ENCODE results near the gene PARK7.
A peak's percentile ranks its signal among the peaks of the same experiment; 100 is the strongest.
"Not testable (repeated sequence)": the region's sequence is repeated elsewhere in the genome, so short reads cannot be mapped to it uniquely, and the experiment has no call there.

Gene PARK7

GRCh38 chr1:7961216-7962013 lies at the start of gene PARK7:
PARK7 (plus strand) TSS chr1:7961711; CDS start chr1:7962786, 1,075 bp downstream.
- peak; percentile 93 to 95 for ATAC-seq

GRCh38 chr1:7912145-7912544 lies 49.4 kb upstream of the PARK7 start:
- peak; percentile 30 to 39 for ATAC-seq

GRCh38 chr1:7912743-7913557 lies 48.6 kb upstream of the PARK7 start:
- peak; percentile 44 to 60 for ATAC-seq

GRCh38 chr1:7915826-7916500 lies 45.5 kb upstream of the PARK7 start:
- peak; percentile 41 to 43 for ATAC-seq

- no peak for ATAC-seq
Observed at GRCh38 chr1:7916501-7916830, 45.0 kb upstream of the PARK7 start.

- ATAC-seq: not testable (repeated sequence)
Observed at GRCh38 chr1:7917971-7918370, 43.5 kb upstream of the PARK7 start.

- no peak for ATAC-seq
Observed at GRCh38 chr1:7919880-7920279, 41.6 kb upstream of the PARK7 start.

DNA sequence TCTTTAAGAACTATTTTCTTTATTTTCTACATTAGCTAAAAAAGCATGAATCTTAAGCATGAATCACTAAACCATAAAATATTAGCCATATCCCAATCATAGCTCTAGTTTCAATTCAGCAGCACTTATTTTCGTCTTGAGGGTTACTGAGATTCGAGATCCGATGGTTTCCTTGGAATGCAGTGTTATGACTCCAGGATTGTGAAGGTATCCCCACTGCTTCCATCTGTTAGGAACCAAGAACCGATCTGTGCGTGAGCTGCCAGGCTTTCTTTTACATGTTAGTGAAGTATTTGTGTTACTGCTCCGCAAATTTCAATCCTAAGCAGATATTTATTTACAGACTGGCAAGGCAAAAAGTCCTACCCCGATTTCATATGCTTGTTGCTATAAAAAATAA lies 39.7 kb upstream of the PARK7 start:
- no peak for ATAC-seq

DNA sequence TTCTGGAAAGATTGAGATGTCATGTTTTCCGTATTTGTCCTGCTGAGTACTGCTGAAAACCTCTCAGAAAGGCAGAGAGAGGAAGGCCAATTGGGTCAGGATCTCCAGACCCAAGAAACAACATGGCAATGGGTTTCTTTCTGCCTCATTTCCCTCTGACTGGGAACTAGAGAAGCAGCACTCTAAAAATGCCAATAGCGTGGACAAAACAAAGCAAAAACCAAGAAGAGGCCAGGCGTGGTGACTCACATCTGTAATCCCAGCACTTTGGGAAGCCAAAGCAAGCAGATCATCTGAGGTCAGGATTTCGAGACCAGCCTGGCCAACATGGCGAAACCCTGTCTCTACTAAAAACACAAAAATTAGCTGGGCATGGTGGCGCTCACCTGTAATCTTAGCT lies 39.2 kb upstream of the PARK7 start:
- ATAC-seq: no peak

- ATAC-seq: not testable (repeated sequence)
Observed at GRCh38 chr1:7927061-7927460, 34.5 kb upstream of the PARK7 start.

DNA sequence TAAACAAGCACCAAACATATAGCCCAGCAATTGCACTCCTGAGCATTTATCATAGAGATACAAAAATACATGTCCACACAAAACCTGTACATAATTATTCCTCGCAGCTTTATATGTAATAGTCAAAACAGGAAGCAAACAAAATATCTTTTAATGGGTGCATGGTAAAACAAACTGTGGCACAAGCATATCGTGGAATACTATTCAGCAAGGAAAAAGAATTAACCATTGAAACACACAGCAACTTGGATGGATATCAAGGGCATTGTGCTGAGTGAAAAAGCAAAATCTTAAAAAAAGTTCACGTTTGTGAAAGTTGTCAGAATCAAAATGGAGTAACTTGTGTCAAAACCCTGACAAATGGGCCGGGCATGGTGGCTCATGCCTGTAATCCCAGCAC lies 33.3 kb upstream of the PARK7 start:
- ATAC-seq: no peak

GRCh38 chr1:7929637-7930036 lies 31.9 kb upstream of the PARK7 start:
- peak in 1 of 2 donors; percentile 5 for ATAC-seq

DNA sequence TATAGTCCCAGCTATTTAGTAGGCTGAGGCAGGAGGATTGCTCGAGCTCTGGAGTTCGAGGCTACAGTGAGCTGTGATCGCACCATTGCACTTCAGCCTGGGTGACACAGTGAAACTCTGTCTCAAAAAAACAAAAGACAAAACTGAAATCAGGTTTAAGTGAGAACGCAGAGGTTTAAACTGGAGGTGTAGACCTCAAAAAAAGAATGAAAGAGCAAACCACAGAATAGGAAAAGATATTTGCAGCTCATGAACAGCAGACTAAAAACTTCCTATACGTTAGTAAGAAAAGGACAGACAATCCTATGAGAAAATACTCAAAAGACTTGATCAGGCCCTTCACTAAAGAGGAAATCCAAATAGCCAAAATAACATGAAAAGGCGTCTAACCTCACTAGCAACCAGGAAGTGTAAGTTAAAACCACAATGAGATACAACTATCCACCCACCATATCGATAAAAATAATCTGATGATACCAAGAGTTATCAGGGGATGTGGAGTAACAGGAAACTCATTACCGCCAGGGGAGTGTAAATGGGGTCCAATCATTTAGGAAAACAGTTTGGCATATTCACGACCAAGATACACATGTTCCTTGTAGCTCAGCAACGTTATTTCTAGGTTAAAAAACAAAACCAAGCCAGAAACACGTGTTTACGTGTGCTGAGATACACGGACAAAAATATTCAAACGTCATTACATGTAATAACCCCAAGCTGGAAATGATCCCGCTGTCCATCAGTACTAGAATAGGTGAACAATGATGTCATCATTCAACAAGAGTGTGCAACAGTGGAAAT lies 30.7 kb upstream of the PARK7 start:
- peak; percentile 80 to 82 for ATAC-seq

- ATAC-seq: peak in 1 of 2 donors; percentile 9
Observed at GRCh38 chr1:7931446-7931812, 30.1 kb upstream of the PARK7 start.

- no peak for ATAC-seq
Observed at GRCh38 chr1:7932524-7933138, 28.9 kb upstream of the PARK7 start.

DNA sequence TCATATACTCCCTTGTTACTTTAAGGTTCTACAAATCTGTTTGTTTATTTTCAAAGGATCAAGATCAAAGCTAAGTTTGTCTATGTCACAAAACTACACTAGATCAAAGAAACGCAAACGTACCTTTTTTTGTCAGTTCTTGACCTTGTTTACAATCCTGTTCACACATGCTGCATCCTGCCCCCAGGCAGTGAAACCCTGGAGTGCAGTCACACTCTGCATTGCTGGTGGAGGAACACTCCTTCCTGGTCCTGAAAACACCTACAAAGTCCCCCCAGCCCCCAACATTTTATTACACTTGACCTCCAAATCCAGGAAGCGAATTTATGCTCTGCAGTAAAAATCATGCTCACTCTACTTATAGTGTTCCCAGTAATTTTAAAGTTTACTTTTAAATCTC lies 23.4 kb upstream of the PARK7 start:
- ATAC-seq: no peak

DNA sequence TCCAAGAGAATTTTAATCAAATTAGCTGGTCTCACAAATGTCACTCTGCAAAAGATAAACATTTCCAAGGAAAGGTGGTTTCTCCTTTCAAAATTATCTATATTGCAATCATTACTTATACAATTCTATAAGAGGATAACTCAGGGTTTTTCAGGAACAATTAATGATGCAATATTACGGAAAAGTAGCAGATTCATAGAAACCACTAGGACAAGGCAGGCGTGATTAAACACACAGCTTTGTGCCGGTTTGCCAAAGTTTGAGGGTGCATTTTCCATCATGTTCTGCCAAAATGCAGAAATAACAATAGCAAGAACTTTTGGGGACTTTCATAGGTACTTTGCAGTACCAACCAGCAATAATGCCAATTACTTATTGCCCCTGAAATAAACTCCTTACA lies 21.5 kb upstream of the PARK7 start:
- no peak for ATAC-seq

- peak; percentile 91 for ATAC-seq
Observed at GRCh38 chr1:7940745-7941436, 20.6 kb upstream of the PARK7 start, which contains the start of gene TNFRSF9. TNFRSF9 (minus strand) TSS chr1:7940839; CDS start chr1:7939994, 845 bp downstream.

DNA sequence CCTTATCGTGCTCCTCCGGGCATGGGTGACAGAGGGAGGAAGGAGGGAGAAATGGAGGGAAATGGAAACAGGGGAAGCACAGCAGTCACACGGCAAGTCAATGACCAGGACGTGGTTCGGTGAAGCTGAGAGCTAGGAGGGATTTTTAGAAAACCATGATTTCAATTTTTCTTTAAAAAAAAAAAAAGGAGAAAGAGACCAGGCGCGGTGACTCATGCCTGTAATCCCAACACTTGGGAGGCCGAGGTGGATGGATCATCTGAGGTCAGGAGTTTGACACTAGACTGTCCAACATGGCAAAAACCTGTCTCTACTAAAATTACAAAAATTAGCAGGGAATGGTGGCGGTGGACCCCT lies 20.1 kb upstream of the PARK7 start:
- ATAC-seq: no peak

GRCh38 chr1:7942214-7942921 lies 19.1 kb upstream of the PARK7 start:
- peak in 1 of 2 donors; percentile 5 for ATAC-seq

DNA sequence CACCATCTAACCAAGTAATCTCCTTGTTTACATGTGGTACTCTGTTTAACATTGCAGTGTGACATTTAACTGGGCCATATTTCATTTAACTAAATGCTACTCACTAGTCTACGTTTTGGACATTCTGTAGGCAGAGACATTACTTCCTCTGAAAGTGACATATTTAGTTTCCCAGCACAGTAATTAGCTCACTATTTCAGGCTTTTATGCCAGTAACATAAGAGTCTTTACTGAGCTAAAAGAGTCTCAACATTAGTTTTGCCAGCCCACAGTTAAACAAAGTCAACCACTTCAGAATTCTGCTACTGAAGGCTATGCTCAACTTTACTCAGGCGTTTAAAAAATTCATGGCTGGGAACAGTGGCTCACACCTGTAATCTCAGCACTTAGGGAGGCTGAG lies 18.3 kb upstream of the PARK7 start:
- no peak for ATAC-seq

Data from activated CD4-positive, CD25-positive, alpha-beta regulatory T cell treated with anti-CD3 and anti-CD28 coated beads, Interleukin-2, amount 50 U/mL, for 24 hours (primary cell).